ENCODE results near the gene CYBC1.
"Not testable (repeated sequence)": the region's sequence is repeated elsewhere in the genome, so short reads cannot be mapped to it uniquely, and the experiment has no call there.

The CYBC1 gene

DNA sequence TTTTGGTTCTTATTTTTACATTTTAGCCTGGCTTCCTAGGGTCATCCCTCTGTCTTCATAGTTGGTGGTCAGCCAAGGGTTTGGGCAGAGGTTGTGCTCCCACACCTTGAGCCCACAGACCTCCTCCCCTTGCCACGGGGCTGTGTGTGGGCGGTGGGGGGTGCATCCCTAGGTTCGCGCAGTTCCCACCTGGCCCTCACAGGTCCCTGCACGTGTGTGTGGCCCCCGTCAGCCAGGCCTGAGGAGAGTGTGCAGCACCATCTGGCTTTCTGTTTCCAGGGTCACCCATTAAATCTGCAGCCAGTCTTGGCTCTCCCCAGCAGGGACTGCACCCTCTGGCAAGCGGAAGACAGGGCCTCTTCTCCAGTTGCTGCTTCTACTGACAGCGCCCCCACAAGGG is 18.5 kb downstream of the CYBC1 start:
- DNase-seq = no peak

DNA sequence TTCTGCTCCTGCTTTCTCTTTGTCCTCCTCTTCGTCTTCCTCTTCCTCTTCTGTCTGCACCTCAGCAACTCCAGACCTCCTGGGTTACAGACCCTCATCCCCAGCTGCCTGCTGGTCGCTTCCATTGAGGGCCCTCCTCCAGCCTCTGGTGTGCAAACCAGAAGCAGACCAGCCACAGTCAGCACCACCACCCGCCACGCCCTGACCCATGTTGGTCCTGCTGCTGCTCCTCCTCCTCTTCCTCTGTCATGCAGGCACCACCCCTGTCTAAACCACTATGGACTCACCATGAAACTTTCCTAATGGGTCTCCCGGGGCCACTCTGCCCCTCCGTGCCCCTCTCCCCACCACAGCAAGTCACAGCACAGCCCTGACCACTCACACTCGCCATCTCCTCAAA is 20.7 kb downstream of the CYBC1 start:
- DNase-seq = no peak

DNA sequence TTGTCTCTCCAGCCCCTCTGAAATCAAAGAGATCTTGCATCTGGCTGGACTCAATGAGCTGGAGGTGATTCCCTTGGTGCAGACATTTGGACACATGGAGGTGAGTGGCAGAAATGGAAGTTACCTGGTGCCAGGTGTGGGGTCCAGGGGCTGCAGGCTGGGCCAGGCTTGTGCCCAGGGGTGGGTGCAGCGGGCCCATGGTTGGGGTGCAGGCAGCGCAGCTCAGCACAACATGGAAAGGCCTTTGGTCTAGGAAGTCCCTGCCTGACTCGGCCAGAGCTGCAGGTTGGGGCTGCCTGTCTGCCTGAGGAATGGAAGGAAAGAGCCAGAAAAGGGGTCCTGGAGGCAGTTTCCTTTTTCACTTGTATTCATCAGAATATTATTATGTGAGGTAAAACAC is 22.0 kb downstream of the CYBC1 start:
- DNase-seq = no peak

DNA sequence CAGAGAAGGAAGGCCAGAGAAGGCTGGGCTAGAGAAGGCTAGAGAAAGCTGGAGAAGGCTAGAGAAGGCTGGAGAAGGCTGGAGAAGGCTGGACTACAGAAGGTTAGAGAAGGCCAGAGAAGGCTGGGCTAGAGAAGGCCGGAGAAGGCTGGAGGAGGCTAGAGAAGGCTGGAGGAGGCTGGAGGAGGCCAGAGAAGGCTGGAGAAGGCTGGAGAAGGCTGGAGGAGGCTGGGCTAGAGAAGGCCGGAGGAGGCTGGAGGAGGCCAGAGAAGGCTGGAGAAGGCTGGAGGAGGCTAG is 25.7 kb downstream of the CYBC1 start:
- DNase-seq = no peak

DNA sequence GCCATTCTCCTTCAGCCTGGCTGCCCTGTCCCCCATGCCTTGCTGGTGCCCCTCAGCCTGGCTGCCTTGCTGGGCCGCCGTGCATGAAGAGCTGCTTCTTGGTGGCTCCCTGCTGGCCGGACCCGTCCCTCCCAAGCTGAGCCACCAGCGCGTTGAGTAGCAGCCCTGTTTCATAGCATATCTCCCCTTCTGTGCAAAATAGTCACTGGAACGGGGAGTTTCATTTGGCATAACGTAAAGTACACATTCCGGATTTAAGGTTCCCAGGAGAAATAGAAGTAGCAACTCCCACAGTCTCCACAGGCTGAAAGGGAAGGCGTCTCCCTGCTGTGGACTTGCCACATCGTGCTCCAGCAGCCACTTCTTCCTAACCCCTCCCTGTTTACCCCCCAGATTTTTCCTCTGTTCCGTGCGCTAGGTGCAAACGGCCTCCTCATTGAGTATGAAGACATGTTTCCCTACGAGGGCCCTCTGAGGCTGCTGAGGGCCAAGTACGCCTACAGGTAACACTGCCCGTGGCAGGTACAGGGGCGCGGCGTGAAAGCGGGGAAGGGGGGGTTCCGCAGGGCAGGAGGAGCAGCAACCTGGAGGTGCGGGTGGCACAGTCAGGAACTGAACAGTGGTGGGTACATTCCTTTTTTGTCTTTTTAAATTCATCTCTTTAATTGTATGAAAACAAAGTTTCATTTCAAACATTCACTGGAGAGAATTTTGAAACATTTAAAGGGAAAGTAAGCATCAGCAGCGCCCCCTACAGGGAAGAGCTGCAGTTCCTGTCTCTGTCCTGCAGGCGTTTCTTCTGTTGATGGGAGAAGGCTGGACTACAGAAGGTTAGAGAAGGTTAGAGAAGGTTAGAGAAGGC is 26.3 kb downstream of the CYBC1 start:
- peak; percentile 55 to 56 for DNase-seq

DNA sequence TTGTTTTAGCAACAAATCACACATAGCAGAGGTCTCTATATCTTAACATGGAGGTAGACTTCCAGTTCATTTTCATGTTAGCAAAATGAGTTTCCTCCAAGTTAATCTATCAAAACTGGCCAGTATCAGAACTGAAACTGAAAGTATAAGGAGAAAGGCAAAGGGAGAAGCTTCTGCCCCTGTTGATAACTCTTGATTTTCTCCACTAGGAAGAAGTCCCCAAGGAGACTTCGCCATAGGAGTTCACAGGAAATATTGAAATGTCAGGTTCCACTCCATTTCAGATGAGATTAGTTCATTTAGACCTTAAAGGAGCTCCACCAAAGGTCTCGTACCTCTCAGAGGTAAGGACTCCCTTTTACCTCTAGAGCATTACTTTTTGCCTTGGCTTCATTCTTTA is 31.0 kb downstream of the CYBC1 start:
- no peak for DNase-seq

DNA sequence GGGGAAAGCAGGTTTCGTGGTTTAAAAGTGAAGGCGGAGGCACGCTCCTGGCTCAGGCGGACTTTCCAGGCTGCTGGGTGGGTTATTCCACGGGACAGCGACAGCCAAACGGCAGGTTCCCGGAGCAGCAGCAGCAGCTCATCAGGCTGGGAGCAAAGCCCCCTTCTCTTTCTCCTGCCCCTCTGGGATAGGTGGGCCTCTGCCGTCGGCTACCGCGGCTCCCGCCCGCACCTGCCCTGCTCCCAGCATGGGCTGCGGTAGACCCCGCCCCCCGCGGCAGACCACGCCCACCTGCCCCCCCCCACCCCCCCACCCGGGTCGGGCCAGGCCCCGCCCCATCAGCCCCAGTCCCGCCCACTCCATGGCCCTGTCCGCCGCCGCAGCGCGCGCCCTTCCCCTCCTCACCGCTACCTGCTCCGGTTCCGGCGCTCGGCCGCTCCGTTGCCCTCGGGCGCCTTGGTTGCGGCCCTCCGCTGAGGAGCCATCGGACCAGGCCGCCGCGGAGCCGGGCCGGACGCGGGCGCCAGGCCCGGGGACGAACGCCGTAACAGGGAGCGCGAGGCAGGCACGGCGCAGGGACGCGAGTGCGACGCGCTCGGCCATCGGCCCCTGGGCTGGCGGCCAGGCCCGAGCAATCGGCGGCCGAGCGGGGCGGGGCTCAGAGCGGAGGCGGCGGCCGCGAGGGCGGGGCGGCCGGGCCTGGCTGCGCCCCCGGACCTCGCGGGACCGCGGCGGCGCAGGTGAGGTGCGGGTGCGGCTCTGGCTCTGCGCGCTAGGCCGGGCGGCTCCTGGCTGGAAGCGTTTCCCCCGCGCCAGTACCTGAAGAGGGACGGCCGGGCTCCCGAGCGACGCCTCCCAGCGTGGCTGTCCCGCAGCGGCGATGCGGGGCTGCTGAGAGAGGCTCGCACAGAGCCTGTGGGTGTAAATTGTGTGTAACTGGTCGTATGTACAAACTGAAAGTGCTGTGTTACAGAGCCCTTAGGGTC is 32.3 kb downstream of the CYBC1 start, which contains the start of the genes HEXD and OGFOD3:
HEXD (plus strand) TSS at position 347 of the 986 bp plus-strand sequence. CDS start 1,453 bp downstream, outside the sequence.
OGFOD3 (minus strand) TSS at position 586 of the 986 bp plus-strand sequence; CDS start at position 485, 101 bp downstream.
- peak; percentile 77 to 85 for DNase-seq

DNA sequence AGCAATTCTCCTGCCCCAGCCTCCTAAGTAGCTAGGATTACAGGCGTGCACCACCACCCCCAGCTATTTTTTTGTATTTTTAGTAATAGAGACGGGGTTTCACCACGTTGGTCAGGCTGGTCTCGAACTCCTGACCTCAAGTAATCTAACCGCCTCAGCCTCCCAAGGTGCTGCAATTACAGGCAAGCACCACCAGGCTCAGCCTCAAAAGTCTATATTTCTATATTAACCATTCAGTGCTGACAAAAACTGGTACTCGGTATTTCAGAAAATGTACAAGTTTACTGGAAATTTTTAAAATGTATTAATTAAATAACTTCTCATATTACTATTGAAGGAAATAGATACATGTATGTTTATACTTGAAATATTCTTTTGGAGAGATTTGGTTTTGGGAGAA is 33.8 kb downstream of the CYBC1 start:
- no peak for DNase-seq

DNA sequence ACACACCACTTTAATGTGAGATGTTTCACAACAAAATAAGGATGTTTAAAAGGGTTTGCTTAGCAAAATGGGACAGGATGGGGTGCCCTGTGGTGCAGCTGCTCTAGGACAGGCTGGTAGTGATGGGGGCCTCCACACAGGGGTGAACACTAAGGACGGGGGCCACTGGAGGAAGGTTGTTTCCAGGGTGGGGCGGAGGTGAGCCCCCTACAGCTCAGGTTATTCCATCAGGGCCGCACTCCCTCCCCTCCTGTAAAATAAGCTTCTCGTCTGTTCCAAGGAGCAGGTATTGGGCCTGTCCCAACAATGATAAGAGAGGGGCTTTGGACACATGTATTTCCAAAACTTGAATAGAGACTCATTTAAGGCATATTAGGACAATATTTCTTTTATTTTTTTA is 34.3 kb downstream of the CYBC1 start:
- no peak for DNase-seq

DNA sequence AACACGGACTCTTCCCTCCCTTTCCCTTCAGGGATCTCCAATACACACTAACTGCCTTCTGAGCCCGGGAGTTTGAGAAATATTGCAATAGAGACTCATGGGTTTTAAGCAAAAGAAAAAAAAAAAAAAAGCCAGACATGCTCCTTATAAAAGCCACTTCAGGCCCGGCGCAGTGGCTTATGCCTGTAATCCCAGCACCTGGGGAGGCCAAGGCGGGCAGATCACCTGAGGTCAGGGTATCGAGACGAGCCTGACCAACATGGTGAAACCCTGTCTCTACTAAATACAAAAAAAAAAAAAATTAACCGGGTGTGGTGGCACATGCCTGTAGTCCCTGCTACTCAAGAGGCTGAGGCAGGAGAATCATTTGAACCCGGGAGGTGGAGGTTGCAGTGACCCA is 34.8 kb downstream of the CYBC1 start:
- no peak for DNase-seq

DNA sequence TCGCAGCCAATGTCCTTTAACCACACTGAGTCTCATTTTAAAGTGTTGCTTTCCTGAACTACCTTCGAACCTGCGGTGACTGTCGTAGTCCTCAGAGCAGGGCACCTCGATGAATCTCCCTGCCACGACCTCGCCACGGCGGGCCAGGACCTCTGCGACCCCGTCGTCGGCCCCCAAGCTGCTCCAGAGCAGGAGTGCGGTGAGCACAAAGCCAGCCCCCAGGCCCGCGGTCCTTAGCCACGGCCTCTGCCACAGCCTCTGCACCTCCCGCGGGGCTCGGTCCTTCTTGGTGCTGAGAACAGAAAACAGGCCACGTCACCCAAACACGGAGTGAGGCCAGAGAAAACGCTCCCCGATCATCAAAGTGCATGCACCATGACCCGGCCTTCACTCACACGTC is 35.2 kb downstream of the CYBC1 start:
- DNase-seq = no peak

DNA sequence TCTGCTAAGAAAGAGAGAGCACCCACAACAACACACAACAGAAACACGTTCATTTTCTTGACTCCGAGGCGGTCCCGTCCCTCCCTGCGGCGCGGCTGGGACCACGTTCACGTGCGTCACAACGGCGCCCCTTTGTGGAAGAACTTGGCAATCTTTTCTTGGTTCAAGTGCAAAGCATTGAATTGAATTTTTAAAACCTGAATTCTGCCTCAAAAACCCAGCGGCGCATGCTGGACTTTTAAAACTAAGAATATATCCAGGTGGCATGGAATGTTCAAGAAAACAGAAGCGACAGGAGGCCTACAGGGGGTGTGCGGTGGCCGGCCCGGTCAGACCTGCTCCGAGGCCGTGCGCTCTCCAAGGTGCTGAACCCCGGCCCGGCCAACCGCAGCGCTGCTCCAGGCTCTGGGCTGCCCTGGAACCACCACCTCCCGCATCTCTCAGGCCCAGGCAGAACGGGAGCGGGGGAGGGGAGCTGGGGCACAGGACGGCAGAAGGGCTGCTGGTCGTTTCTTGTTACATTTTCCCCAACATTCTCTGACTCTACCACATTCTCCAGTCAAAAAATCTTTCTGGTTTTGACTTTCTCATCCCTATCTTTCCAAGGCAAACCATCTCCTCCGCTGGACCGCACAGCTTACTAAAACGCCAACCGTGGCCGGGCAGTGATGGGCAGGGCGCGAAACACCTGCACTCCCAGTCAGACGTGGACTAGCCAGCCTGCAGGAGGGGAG is 35.8 kb downstream of the CYBC1 start:
- peak; percentile 71 to 78 for DNase-seq

DNA sequence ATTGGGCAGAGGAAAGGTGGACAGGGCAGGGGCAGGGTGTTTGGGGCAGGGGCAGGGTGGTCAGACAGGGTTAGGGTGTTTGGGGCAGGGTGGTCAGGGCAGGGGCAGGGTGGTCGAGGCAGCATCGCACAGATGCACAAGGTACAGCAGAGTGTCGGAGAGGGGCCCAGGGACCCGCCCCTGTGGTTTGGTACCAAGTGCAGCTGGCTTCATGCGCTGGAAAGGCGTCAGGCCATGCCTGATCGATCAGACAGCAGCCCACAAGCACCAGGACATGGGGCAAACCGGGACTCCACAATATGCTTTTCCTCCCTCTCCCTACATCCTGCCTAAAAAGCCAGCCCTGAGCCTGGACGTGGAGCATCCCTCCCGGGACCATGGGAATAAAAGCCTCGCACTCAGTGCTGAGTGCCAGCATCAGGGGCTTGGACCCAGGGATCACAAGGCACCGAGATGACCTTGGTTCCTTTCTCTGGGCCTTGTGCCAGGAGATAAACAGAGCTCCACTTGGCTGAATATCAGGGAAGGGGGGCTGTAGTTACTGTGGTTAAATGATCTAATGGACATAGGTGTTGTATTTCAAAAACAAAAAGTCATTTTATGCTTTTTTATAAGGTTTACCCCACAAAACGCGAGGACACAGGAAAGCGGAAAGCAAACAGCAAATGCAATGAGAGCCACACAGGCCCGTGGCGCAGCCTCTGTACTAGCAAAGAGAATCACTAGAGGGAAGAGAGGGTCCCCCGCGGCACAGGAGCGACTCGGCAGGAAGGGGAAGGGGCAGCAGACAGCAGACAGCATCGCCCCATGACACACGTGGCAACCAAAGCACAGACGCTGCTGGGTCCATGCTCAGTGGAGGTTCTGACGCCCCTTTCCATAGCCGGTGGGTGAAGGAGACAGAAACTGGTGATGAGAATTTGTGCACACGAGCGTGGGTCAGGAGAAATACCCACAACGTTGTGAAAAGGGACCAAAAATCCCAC is 37.7 kb downstream of the CYBC1 start:
- no peak for DNase-seq

DNA sequence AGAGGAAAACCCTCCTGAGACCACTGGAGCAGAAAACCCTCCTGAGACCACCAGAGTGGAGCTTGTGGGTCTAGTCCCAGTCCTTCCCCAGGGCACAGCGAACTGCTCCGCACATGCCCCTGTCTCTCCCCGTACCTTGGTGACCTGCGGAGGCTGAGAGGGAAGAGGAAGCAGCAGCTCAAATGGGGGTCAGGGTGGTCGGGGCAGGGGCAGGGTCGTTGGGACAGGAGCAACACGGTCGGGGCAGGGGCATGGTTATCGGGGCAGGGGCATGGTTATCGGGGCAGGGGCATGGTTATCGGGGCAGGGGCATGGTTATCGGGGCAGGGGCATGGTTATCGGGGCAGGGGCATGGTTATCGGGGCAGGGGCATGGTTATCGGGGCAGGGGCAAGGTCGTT is 38.5 kb downstream of the CYBC1 start:
- DNase-seq = not testable (repeated sequence)

DNA sequence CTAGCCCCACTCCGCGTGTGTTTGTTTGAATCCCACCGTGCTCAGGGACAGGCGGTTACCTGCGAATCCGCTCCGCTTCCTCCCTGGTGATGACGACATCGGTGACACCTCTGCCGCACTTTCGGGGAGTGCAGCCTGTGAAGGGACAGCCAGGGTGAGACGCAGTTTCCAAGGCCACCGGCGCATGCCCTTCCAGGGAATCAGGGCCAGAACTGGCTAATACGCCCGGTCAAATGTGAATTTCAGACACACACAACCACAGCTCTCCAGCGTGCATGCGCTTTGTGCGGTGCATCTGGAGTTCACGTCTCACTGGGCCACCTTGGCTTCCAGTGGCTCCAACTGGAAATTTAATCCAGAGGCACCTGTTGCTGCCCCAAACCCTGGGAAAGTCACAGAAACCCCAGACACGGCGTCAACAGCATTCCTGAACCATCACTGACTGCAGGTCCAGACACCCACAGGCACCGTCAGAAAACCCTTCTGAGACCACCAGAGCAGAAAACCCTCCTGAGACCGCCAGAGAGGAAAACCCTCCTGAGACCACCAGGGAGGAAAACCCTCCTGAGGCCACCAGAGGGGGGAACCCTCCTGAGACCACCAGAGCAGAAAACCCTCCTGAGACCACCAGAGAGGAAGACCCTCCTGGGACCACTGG is 39.0 kb downstream of the CYBC1 start:
- no peak for DNase-seq

DNA sequence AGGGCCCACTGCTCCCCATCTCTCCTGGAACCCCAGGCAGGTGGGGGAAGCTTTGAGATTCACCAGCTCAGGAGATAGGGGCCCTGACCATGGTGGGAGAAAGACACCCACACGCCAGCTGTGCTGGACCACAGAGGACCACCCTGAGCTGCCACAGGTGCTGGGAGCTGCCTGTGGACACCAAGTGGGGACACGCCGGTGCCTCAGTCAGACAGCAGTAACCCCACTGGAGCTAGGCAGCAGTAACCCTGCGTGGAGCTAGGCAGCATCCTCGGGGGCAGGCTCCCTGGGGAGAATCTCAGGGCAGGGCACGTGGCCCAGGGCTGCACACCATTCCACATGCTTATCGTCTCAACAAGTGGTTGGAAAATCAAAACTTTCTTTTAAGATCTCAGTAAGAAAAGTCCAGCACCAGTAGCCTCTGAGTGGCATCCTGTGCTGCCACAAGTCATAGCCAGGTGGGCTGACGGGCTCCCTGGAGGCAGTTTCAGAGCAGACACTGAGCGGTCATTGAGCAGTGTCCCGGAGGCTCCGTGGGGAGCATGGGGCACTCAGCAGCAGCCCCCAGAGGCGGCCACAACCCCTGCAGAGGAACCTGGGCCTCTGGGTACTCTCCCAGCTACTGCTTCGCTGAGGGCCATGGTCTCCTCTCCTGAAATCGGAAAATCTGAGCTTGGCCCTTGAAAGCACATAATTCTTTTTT is 40.4 kb downstream of the CYBC1 start:
- no peak for DNase-seq

DNA sequence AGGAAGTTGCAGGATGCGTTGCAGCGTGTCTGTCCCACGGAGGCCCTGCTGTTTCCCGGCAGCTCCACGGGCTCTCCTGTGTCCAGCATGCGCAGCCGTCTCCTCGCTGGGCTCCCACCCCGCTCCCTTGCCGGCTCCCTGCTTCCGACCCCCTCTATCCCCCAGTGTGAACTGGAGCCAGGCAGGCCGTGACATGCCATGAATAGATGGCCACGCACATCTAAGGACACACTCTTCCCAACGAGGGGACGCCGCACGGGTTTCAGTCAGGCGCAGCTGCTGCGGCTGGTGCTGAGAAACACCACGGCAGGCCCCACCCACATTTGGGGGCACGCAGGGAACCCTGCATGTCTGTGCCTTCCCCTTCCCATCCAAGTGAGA is 41.6 kb downstream of the CYBC1 start:
- DNase-seq = no peak

DNA sequence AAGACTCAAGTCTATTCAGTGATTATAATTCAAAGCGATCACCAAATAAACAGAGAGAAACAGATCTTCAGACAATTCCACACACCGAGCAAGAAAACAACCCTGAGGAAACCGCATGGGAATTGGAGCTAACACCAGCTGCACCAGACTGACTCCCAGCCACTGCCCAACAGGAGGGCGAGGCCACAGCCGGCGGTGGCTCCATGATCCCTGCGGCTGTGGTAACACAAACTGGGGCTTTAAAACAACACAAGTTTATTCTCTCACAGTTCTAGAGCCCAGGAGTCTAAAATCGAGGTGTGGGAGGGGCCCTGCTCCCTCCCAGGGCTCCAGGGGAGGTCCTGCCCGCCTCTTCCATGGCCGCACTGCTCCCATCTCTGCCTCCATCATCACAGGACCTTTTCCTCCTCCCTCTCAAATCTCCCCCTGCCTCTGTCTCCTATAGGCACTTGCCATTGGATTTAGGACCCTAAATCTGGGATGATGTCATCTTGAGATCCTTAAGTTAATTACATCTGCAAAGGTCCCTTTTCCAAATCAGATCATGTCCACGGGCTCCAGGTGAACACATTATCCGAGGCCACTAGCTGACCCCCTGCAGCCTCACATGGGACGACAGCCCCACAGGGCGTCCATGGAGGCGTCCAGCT is 42.1 kb downstream of the CYBC1 start:
- DNase-seq = no peak

DNA sequence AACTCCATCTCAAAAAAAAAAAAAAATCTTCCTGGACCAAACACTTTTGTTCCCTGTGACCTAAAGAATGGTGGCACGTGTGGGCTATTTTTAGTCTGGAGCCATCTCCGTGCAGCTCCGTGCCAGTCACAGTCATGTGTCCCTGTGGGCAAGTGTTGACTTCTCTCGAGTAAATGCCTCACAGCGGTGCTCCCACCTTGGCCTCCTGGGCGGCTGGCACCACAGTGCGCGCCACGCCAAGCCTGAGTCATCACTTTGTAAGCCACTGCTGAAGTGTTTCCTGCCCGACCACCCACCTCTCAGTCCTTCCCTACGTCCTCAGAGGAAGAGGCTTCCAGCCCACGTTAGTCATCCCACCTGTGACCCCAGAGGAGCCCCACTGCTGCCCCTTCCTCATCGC is 43.3 kb downstream of the CYBC1 start:
- no peak for DNase-seq

DNA sequence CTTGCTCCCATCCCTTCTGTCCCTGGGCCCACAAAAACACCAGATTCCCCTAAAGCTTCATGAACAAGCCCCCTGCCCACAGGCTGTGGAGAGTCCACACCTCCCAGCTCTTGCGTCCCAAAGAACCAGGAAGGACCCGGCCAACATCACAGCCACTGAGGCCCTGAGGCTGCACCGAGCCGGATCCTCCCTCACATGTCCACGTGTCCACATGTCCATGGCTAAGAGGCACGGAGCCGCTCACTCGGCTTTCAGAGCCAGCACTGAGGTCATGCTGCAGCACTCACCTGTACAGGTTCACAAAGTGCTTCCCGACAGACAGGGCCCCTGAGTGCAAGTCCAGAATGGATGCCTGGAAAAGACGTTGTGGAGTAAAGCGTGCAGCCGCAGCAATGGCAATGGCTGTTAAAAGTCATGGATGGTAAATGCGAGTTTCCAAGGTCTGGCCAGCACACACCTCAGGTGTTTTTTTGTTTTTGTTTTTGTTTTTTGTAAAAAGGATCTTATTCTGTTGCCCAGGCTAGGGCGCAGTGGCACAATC is 44.4 kb downstream of the CYBC1 start:
- DNase-seq = no peak

Data from activated CD4-positive, alpha-beta T cell treated with anti-CD3 and anti-CD28 coated beads for 4 hours (primary cell).